GM12891 (cell line): ENCODE results near the gene NTN4.

Experiments
- POLR2A ChIP-seq: IDR thresholded peaks from 2 replicates; pipeline ENCODE4 v1.6.1; 2011; ENCODE audit warnings: low read depth, low read length, control low read depth
- POU2F2 ChIP-seq: IDR thresholded peaks from 2 replicates; pipeline ENCODE4 v1.6.1; 2011; ENCODE audit warnings: low read depth, mild to moderate bottlenecking, control low read depth, low read length, moderate library complexity
- TAF1 ChIP-seq: IDR thresholded peaks from 2 replicates; pipeline ENCODE4 v1.6.1; 2011; ENCODE audit warnings: low read depth, low read length, control low read depth

DNA sequence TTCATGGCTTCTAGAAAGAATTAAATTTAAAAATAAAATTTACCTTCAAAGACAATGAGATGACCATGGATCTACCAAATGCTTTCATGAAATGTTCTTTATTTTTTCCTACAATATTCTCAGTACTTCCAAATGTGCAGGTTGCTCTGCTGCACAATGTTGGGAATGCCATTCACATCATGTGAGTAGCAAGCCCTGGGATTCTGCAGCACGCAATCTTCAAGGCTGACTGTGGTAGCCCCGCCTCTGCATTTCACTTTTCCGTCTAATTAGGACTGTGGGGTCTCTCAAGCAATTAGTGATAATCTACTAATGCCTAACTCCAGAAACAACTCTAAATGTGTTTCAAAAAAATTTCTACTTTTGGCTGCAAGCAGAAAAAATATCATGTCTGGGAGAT lies 13.7 kb upstream of the NTN4 start:
- TF ChIP-seq POLR2A, result no peak
- no peak for TF ChIP-seq POU2F2
- no peak for TF ChIP-seq TAF1
